ENCODE measurements around the gene POLR2E. TPM values are rescaled to one million over a fixed set of nuclear protein-coding genes. Genes with fewer than 3 reads are reported as not detected.
"Not testable (repeated sequence)": the region's sequence is repeated elsewhere in the genome, so short reads cannot be mapped to it uniquely, and the experiment has no call there.

The POLR2E gene
- total RNA-seq, 1 donor: 70.2 TPM

DNA sequence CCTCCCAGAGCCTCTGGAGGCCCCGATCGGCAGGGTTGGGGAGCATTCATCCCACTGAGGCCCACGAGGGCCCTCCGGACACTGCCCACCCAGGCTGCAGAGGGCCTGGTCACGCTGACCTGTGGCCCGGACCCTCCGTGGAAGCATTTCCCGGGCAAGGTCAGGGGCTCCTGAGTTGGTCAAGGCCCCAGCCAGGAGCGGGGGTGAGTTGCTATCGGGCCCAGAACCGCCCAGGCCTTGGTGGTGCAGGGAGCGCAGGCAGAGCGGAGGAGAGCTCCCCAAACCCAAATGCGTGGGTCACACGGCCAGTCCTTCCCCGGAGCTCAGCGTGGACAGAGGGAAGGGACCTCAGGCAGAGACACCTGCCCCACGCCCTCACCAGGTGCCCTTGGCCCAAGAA is 34.4 kb upstream of the POLR2E start:
- Histone ChIP-seq H3K27me3 (ENCODE audit: insufficient read depth, low read length) (no peaks in the 10 kb centered on the region), H2AFZ (ENCODE audit: low read length) (no peak overlapping the region), H3K9me3 (ENCODE audit: low read depth, low read length) (no peaks in the 10 kb centered on the region), H3K27ac (ENCODE audit: low read depth, low read length) (peak overlapping the region; percentile 28), H3K36me3 (ENCODE audit: insufficient read depth, low read length) (peaks cover 50% of the 10 kb centered on the region), H3K4me1 (ENCODE audit: insufficient read depth, low read length) (peaks cover 42% of the 10 kb centered on the region), H3K4me2 (ENCODE audit: insufficient read depth, low read length) (peak overlapping the region; percentile 91), H3K4me3 (ENCODE audit: insufficient read depth, low read length) (no peak overlapping the region), H4K20me1 (ENCODE audit: insufficient read depth, low read length) (peaks cover 28% of the 10 kb centered on the region), H3K79me2 (ENCODE audit: insufficient read depth, low read length) (peaks cover 97% of the 10 kb centered on the region)
- TF ChIP-seq, protein P1, sequence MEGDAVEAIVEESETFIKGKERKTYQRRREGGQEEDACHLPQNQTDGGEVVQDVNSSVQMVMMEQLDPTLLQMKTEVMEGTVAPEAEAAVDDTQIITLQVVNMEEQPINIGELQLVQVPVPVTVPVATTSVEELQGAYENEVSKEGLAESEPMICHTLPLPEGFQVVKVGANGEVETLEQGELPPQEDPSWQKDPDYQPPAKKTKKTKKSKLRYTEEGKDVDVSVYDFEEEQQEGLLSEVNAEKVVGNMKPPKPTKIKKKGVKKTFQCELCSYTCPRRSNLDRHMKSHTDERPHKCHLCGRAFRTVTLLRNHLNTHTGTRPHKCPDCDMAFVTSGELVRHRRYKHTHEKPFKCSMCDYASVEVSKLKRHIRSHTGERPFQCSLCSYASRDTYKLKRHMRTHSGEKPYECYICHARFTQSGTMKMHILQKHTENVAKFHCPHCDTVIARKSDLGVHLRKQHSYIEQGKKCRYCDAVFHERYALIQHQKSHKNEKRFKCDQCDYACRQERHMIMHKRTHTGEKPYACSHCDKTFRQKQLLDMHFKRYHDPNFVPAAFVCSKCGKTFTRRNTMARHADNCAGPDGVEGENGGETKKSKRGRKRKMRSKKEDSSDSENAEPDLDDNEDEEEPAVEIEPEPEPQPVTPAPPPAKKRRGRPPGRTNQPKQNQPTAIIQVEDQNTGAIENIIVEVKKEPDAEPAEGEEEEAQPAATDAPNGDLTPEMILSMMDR (IDR thresholded peaks at IDR 0.05; ENCODE audit: extremely low read depth, low read depth, low read length): no peak
- no peak for DNase-seq (ENCODE audit: insufficient read length, low spot score, missing footprints)

DNA sequence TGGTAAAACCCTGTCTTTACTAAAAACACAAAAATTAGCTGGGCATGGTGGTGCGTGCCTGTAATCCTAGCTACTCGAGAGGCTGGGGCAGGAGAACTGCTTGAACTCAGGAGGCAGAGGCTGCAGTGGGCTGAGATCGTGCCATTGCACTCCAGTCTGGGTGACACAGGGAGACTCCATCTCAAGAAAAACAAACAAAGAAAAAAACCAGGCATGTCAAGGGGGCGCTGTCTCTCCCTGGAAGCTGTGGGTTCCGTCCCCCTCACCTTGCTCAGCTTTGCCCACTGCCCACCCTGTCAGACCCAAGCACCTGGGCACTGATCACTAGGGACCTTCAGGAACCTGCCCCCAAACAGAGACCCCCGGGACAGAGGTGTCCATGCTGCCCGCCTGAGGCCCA is 33.9 kb upstream of the POLR2E start:
- DNase-seq (ENCODE audit: insufficient read length, low spot score, missing footprints); H3K27me3 ChIP-seq (ENCODE audit: insufficient read depth, low read length); H3K9me3 ChIP-seq (ENCODE audit: low read depth, low read length); H2AFZ ChIP-seq (ENCODE audit: low read length); H3K27ac ChIP-seq (ENCODE audit: low read depth, low read length); H3K4me3 ChIP-seq (ENCODE audit: insufficient read depth, low read length): not testable (repeated sequence)
- TF ChIP-seq, protein P1 (IDR thresholded peaks at IDR 0.05; ENCODE audit: extremely low read depth, low read depth, low read length): peak; percentile 7
- Histone ChIP-seq H3K4me1 (ENCODE audit: insufficient read depth, low read length) (peaks cover 42% of the 10 kb centered on the region), H4K20me1 (ENCODE audit: insufficient read depth, low read length) (peaks cover 28% of the 10 kb centered on the region), H3K36me3 (ENCODE audit: insufficient read depth, low read length) (peaks cover 50% of the 10 kb centered on the region), H3K79me2 (ENCODE audit: insufficient read depth, low read length) (peaks cover 97% of the 10 kb centered on the region), H3K4me2 (ENCODE audit: insufficient read depth, low read length) (peak overlapping the region; percentile 91)

DNA sequence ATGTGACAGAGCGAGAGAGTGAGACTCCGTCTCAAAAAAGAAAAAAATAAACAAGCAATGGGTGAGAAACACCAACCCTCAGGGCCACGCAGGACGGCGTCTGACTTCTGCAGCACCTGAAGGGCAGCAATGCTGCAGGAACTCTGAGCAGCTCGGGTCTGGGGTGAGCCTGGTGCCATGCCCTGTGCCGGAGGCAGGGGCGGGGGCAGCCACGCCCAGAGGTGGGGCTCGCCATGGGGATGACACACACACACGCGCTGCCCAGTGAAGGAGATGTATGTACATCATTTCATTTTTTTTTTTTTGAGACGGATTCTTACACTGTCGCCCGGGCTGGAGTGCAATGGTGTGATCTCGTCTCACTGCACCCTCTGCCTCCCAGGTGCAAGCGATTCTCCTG is 32.9 kb upstream of the POLR2E start:
- no peak for DNase-seq (ENCODE audit: insufficient read length, low spot score, missing footprints)
- no peak overlapping the region for H2AFZ ChIP-seq (ENCODE audit: low read length)
- H4K20me1 ChIP-seq (ENCODE audit: insufficient read depth, low read length): peaks cover 35% of the 10 kb centered on the region
- peaks cover 55% of the 10 kb centered on the region for H3K36me3 ChIP-seq (ENCODE audit: insufficient read depth, low read length)
- peaks cover 97% of the 10 kb centered on the region for H3K79me2 ChIP-seq (ENCODE audit: insufficient read depth, low read length)
- H3K4me3 ChIP-seq (ENCODE audit: insufficient read depth, low read length): no peak overlapping the region
- no peak overlapping the region for H3K4me2 ChIP-seq (ENCODE audit: insufficient read depth, low read length)
- TF ChIP-seq, protein P1 (IDR thresholded peaks at IDR 0.05; ENCODE audit: extremely low read depth, low read depth, low read length): no peak
- H3K27me3 ChIP-seq (ENCODE audit: insufficient read depth, low read length): no peaks in the 10 kb centered on the region
- H3K9me3 ChIP-seq (ENCODE audit: low read depth, low read length): no peaks in the 10 kb centered on the region
- H3K27ac ChIP-seq (ENCODE audit: low read depth, low read length): no peak overlapping the region
- H3K4me1 ChIP-seq (ENCODE audit: insufficient read depth, low read length): peaks cover 42% of the 10 kb centered on the region

DNA sequence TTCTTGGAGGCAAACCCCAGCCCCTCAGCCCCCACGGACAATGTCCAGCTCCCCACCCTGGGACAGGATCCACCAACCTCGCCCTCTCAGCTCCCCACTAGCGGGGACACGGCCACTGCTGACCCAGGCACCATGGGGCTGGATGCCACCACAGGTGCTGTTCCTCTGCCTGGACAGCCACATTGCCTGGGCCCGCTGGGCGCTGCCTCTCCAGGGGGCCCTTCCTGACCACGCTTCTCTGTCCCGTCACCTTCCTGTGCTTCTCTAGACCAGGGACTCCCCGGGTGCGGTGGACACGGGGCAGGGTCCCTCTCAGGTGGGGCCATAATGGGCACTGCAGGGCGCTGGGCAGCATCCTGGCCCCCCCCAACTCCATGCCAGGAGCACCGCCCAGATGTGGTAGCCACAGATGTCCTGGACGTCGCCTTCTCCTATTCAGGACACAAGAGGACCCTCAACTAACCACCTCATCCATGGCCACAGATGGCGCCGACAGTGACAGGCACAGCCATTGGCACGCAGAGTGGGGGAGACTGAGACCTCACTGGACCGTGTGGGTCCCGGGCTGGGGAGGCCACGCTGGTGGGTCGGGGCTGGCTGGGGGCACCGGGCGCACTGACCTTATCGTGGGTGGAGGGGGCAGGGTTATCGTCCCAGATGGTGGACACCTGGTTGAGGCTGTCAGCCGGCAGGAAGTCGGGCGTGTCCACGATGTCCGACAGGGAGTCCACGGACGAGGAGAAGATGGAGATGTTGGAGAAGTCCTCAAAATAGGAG is 32.0 kb upstream of the POLR2E start:
- Histone ChIP-seq H3K27ac (ENCODE audit: low read depth, low read length) (peak overlapping the region; percentile 91), H3K4me1 (ENCODE audit: insufficient read depth, low read length) (peaks cover 35% of the 10 kb centered on the region), H3K4me3 (ENCODE audit: insufficient read depth, low read length) (no peak overlapping the region), H3K36me3 (ENCODE audit: insufficient read depth, low read length) (peaks cover 63% of the 10 kb centered on the region), H3K79me2 (ENCODE audit: insufficient read depth, low read length) (peaks cover 94% of the 10 kb centered on the region), H3K9me3 (ENCODE audit: low read depth, low read length) (no peaks in the 10 kb centered on the region), H4K20me1 (ENCODE audit: insufficient read depth, low read length) (peaks cover 41% of the 10 kb centered on the region), H2AFZ (ENCODE audit: low read length) (no peak overlapping the region), H3K27me3 (ENCODE audit: insufficient read depth, low read length) (no peaks in the 10 kb centered on the region), H3K4me2 (ENCODE audit: insufficient read depth, low read length) (no peak overlapping the region)
- TF ChIP-seq, protein P1 (IDR thresholded peaks at IDR 0.05; ENCODE audit: extremely low read depth, low read depth, low read length): no peak
- DNase-seq (ENCODE audit: insufficient read length, low spot score, missing footprints): no peak

Data from osteoblast (primary cell).